Activated CD8-positive, alpha-beta T cell treated with anti-CD3 and anti-CD28 coated beads for 36 hours (primary cell): Measurements from ENCODE around the gene SDCBP2. TPM values are rescaled to one million over a fixed set of nuclear protein-coding genes. Genes with fewer than 3 reads are reported as not detected.

ENCODE experiments used
- ATAC-seq: fragments of 200-7000 bp; cut with Tn5 transposase; one replicate; pipeline ENCODE4 v1.10.0; 2021; ENCODE audit warnings: mild to moderate bottlenecking, moderate library complexity
- CTCF ChIA-PET: fragments of 350-600 bp; sonication (Branson Sonifier 250); formaldehyde crosslinking; loops from one replicate; lab custom pipeline; 2021; ENCODE audit warnings: antibody characterized with exemption; lab: Charles Lee
- POLR2A ChIA-PET: fragments of 350-600 bp; sonication (Branson Sonifier 250); formaldehyde crosslinking; loops from one replicate; lab custom pipeline; 2021; ENCODE audit warnings: antibody characterized with exemption; lab: Charles Lee
- DNase-seq: peaks from one replicate; pipeline ENCODE4 v3.0.0-alpha.2; 2020
- H3K27ac Mint-ChIP-seq: one replicate; pipeline ENCODE4 v1.8.0; 2021; ENCODE audit warnings: mild to moderate bottlenecking, mixed read lengths
- H3K27me3 Mint-ChIP-seq: one replicate; pipeline ENCODE4 v1.8.0; 2021; ENCODE audit warnings: mixed read lengths
- H3K36me3 Mint-ChIP-seq: one replicate; pipeline ENCODE4 v1.8.0; 2021; ENCODE audit warnings: low read depth, mixed read lengths
- H3K4me1 Mint-ChIP-seq: one replicate; pipeline ENCODE4 v1.8.0; 2021; ENCODE audit warnings: low read depth, mixed read lengths
- H3K4me3 Mint-ChIP-seq: one replicate; pipeline ENCODE4 v1.8.0; 2021; ENCODE audit warnings: mild to moderate bottlenecking, moderate library complexity, mixed read lengths
- H3K9me3 Mint-ChIP-seq: one replicate; pipeline ENCODE4 v1.8.0; 2021; ENCODE audit warnings: mixed read lengths
- CTCF ChIP-seq: fragments of 200-600 bp; IDR thresholded peaks from one replicate; pipeline ENCODE4 v1.8.0; 2022; ENCODE audit warnings: antibody characterized with exemption, mild to moderate bottlenecking
- intact Hi-C: fragments of 100-400 bp; cut with micrococcal nuclease; formaldehyde crosslinking; loops from one replicate; pipeline ENCODE4 v1.10.0; 2022
- total RNA-seq, 2 experiments: library from RNA; stranded (reverse); gene quantifications; one replicate each; pipeline ENCODE4 v1.2.3, GENCODE V29; 2021

SDCBP2 gene
- total RNA-seq, 2 experiments from 2014 or later = 3.0 to 3.7 TPM

DNA sequence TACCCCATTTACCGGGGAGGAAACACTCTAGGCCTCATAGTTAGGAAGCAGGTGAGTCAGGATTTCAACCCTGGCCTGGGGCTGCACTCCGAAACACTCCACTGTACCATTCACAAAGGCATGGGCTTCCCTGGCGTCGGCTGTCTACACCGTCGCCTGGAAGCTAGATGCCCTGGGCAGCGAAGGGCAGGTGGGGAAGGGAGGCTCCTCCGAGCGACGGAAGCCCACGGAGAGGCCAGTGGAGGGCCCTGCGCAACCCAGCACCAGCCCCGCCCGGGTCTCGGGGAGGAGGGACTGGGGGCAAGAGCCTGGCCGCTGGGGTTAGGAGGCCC, 16.1 kb downstream of the SDCBP2 start:
- Mint-ChIP-seq H3K4me1 (peaks cover 10% of the 10 kb centered on the region), H3K27me3 (peaks cover 2% of the 10 kb centered on the region), H3K27ac (no peak overlapping the region), H3K4me3 (no peak overlapping the region), H3K36me3 (no peaks in the 10 kb centered on the region), H3K9me3 (no peaks in the 10 kb centered on the region)
- no peak for TF ChIP-seq CTCF
- DNase-seq (no peak), ATAC-seq (no peak)
- intact Hi-C loops = loop anchor here (1.0 kb wide), 1 partner anchor 124 kb away; no protein-coding TSS in a partner anchor
- POLR2A ChIA-PET = interaction anchor here (1.0 kb wide), 1 partner anchor 12 kb away, joined by 4 read pairs; no protein-coding TSS in a partner anchor
- CTCF ChIA-PET = interaction anchor here (0.6 to 2.2 kb wide), 26 partner anchors 9 to 191 kb away, joined by 3 to 36 read pairs (median 4); partner anchors contain the start of genes NSFL1C, RAD21L1 and SDCBP2

DNA sequence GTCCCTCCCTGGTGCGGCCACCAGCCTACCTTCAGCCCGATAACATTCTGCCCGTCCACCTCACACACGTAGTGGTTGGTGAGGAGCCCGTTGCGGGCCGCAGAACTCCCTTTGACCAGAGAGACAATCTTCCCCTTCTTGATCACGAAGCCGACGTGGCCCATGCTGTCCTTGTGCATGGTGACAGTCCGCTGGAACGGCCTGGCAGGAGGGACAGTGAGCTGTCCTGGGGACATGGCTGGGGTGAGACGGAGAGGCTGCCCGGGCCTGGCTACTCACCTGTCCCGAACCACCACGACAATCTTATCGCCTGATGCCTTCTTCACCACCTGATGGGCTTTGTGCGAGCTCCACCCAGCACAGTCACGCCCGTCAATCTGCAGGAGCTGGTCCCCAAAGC, 16.6 kb downstream of the SDCBP2 start:
- Mint-ChIP-seq H3K9me3 (no peaks in the 10 kb centered on the region), H3K4me3 (no peak overlapping the region), H3K4me1 (peaks cover 4% of the 10 kb centered on the region), H3K36me3 (no peaks in the 10 kb centered on the region), H3K27ac (no peak overlapping the region), H3K27me3 (peaks cover 2% of the 10 kb centered on the region)
- POLR2A ChIA-PET = interaction anchor here (0.6 to 1.0 kb wide), 2 partner anchors 11 to 18 kb away, joined by 3 to 4 read pairs; no protein-coding TSS in a partner anchor
- no peak for TF ChIP-seq CTCF
- CTCF ChIA-PET = interaction anchor here (0.6 to 2.2 kb wide), 21 partner anchors 11 to 465 kb away, joined by 3 to 36 read pairs (median 4); partner anchors contain the start of genes NSFL1C and SDCBP2
- ATAC-seq = no peak
- intact Hi-C loops = no loop called here
- no peak for DNase-seq

GRCh38 chr20:1310506-1311190, 18.3 kb downstream of the SDCBP2 start:
- no peak overlapping the region for H3K4me3 Mint-ChIP-seq
- H3K36me3 Mint-ChIP-seq = no peaks in the 10 kb centered on the region
- peaks cover 2% of the 10 kb centered on the region for H3K27me3 Mint-ChIP-seq
- DNase-seq (no peak), ATAC-seq (no peak)
- peaks cover 4% of the 10 kb centered on the region for H3K4me1 Mint-ChIP-seq
- intact Hi-C loops = no loop called here
- TF ChIP-seq CTCF = no peak
- no peaks in the 10 kb centered on the region for H3K9me3 Mint-ChIP-seq
- ChIA-PET POLR2A (no interaction called here), CTCF (interaction anchor here (1.1 to 1.6 kb wide), 2 partner anchors 12 to 126 kb away, joined by 3 to 5 read pairs; no protein-coding TSS in a partner anchor)
- no peak overlapping the region for H3K27ac Mint-ChIP-seq

DNA sequence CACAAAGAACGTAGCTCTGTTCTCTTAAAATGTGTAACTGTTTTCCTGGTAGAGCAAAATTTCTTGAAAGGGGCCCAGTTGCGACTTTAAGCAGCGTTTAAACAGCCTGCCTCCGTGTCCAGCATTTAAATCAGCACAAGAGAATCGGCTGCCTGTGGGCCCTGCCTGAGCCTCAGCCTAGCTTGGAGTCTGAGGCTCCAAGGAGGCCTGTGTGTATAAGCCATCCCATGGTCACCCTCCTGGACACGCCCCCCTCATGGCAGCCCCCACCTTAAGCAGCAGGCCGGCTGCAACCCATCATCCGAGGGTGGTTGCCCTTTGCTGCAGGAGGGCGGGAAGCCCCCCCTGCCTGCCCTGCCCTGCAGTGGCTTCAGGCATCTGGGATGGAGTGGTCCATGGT, 18.9 kb downstream of the SDCBP2 start:
- ChIA-PET CTCF (interaction anchor here (1.1 to 1.6 kb wide), 2 partner anchors 11 to 127 kb away, joined by 3 to 5 read pairs; no protein-coding TSS in a partner anchor), POLR2A (no interaction called here)
- ATAC-seq = no peak

More for the DNA sequence above, 18.9 kb downstream of the SDCBP2 start:
- Mint-ChIP-seq H3K36me3 (no peaks in the 10 kb centered on the region), H3K27ac (no peak overlapping the region), H3K9me3 (no peaks in the 10 kb centered on the region), H3K4me1 (peaks cover 4% of the 10 kb centered on the region), H3K4me3 (no peak overlapping the region), H3K27me3 (no peaks in the 10 kb centered on the region)
- no peak for DNase-seq
- intact Hi-C loops = no loop called here
- no peak for TF ChIP-seq CTCF
